Mesodermal cell (in vitro differentiated cells): ENCODE data around the gene ZNF117.
"Not testable (repeated sequence)": the region's sequence is repeated elsewhere in the genome, so short reads cannot be mapped to it uniquely, and the experiment has no call there.

Experiments used
- H3K27ac ChIP-seq: 2 replicates; pipeline ENCODE4 v1.7.0; 2013; ENCODE audit warnings: mild to moderate bottlenecking, low read depth, low read length, moderate library complexity; ENCODE audit not compliant: severe bottlenecking
- H3K36me3 ChIP-seq: 2 replicates; pipeline ENCODE4 v1.7.1; 2013; ENCODE audit warnings: mild to moderate bottlenecking, low read length, moderate library complexity; ENCODE audit not compliant: control insufficient read depth, insufficient read depth
- H3K4me1 ChIP-seq: one replicate; pipeline ENCODE4 v1.7.1; 2013; ENCODE audit warnings: mild to moderate bottlenecking, low read length; ENCODE audit not compliant: insufficient read depth, control insufficient read depth, poor library complexity, severe bottlenecking
- H3K4me3 ChIP-seq: 2 replicates; pipeline ENCODE4 v1.7.0; 2013; ENCODE audit warnings: low read length, control low read depth, mild to moderate bottlenecking; ENCODE audit not compliant: insufficient read depth, poor library complexity, severe bottlenecking; ENCODE audit errors: extremely low read depth
- H3K9me3 ChIP-seq: 2 replicates; pipeline ENCODE4 v1.7.1; 2013; ENCODE audit warnings: mild to moderate bottlenecking, low read length, moderate library complexity; ENCODE audit not compliant: control insufficient read depth
- WGBS, 2 experiments: methylation state at CpG; one replicate each; pipeline ENCODE4 v1.1.5; 2013; ENCODE audit warnings: missing lambda C conversion rate in 2 of 2; ENCODE audit not compliant: insufficient coverage in 2 of 2; 5-methylcytosine and 5-hydroxymethylcytosine counted together

ZNF117 gene

GRCh38 chr7:65007036-65007435 lies 16.2 kb upstream of the ZNF117 start:
- H3K4me1 ChIP-seq, H3K27ac ChIP-seq, H3K9me3 ChIP-seq, H3K4me3 ChIP-seq: not testable (repeated sequence)
- 40 to 100% methylated on average over 1 of the region's 4 CpGs for WGBS, 2 experiments
- peaks cover 33% of the 10 kb centered on the region for H3K36me3 ChIP-seq

DNA sequence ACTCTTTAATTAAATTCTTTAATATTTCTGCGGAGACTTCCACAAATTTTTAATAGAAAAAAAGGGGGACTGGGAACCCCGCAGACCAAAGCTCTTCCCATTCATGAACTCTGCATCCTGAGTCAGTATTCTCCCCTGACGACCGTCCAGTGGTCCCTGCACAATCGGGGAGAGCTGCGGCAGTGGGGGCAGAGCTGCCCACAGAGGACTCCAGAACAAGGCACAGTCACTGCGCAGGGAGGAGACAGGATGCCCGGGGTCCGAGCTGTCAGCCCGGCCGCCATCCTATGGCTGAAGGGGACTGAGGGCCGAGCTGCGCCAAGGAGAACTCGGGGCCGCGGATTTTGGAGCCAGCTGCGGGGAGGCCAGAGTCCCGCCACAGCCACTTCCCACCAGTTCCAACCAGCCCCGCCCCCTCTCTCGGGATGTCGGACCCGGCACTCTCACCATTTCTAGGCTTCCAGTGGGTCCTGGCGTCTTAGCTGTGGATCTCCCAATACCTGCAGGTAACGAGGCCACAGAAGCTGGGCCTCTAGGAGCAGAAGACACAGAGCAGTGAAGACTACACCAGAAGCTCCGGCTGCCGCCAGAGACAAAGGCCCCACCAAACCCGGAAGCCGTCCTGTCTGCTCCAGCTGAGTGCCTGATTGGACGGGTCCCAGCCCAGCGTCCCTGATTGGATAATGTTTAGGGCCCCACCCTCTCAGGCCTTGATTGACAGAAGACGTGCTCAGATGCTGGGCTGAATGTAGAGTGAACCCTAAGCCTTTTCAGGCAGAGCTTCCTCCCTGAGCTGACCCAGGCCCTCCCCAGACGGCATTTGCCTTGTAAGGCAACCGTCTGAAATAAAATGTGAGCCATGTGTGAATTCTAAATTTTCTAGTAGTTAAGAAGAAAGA lies 15.5 kb upstream of the ZNF117 start, which contains the start of gene ERV3-1:
TSS of gene ERV3-1 (minus strand) at position 594 of the 899 bp plus-strand sequence. CDS start 13,661 bp downstream, outside the sequence.
- H3K4me3 ChIP-seq = peak within 1 kb of the TSS; percentile 74
- peaks cover 13% of the 10 kb centered on the region for H3K9me3 ChIP-seq
- peaks cover 6% of the 10 kb centered on the region for H3K4me1 ChIP-seq
- H3K36me3 ChIP-seq = peaks cover 40% of the 10 kb centered on the region
- peak within 1 kb of the TSS; percentile 93 for H3K27ac ChIP-seq
- 0 to 1% methylated on average over 12 to 27 of the region's 33 CpGs for WGBS, 2 experiments

DNA sequence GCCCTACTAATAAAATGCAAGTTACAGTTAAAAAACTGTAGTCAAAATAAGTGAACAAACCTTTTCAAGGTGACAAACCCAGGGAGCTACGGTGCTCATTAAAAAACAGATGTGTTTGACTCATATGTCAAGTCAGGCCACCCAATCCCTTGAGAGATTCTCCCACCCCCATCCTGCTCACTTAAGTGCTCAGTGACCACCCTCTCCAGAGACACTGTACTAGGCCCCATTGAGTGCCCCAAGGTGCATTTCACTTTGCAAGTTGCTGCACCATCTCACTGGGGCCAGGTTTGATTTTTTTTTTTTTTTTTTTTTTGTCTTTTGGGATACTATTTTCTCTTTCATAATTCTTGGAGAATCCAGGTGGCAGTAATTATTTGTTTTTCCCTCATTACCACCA lies 13.7 kb upstream of the ZNF117 start:
- Histone ChIP-seq H3K36me3 (peaks cover 55% of the 10 kb centered on the region), H3K9me3 (peaks cover 23% of the 10 kb centered on the region), H3K27ac (no peak overlapping the region), H3K4me3 (peak overlapping the region; percentile 74), H3K4me1 (peaks cover 6% of the 10 kb centered on the region)
- 100% methylated on average over 1 of the region's 1 CpG for WGBS, 2 experiments

- Histone ChIP-seq H3K36me3 (peaks cover 70% of the 10 kb centered on the region), H3K4me3 (no peak overlapping the region), H3K9me3 (peaks cover 36% of the 10 kb centered on the region), H3K27ac (no peak overlapping the region), H3K4me1 (peaks cover 6% of the 10 kb centered on the region)
- 88% methylated on average over 1 of the region's 2 CpGs; no CpG with 5 or more reads in 1 of the 2 experiments for WGBS, 2 experiments
These were observed 12.2 kb upstream of the ZNF117 start for GRCh38 chr7:65002972-65003585.

DNA sequence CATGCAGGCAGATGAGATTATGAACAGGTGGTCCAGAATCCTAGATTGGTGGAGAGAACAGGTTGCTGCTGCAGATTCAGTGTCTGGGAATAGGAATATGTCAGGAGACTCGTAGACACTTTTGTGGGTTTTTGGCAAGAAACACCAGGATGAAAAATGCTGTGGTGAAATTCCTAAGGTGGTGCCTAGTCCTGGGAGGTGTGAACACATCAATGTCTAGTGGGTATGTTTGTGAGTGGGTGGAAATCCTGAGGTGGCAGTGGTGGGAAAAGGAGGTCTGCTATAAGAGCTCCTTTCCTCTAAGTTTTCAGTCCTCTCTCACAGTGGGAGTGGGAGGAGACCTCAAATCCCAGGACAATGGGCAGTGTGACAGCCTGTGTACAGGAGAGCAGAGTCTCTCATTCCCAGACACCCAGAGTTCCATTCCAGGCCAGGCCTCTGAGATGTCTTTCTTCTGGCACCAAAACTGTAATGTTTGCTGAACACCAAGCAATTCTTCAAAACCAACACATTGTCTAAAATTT lies 10.5 kb upstream of the ZNF117 start:
- Histone ChIP-seq H3K9me3 (peaks cover 52% of the 10 kb centered on the region), H3K27ac (no peak overlapping the region), H3K36me3 (peaks cover 87% of the 10 kb centered on the region), H3K4me3 (no peak overlapping the region), H3K4me1 (peaks cover 6% of the 10 kb centered on the region)
- WGBS, 2 experiments = 0% methylated on average over 1 of the region's 1 CpG

DNA sequence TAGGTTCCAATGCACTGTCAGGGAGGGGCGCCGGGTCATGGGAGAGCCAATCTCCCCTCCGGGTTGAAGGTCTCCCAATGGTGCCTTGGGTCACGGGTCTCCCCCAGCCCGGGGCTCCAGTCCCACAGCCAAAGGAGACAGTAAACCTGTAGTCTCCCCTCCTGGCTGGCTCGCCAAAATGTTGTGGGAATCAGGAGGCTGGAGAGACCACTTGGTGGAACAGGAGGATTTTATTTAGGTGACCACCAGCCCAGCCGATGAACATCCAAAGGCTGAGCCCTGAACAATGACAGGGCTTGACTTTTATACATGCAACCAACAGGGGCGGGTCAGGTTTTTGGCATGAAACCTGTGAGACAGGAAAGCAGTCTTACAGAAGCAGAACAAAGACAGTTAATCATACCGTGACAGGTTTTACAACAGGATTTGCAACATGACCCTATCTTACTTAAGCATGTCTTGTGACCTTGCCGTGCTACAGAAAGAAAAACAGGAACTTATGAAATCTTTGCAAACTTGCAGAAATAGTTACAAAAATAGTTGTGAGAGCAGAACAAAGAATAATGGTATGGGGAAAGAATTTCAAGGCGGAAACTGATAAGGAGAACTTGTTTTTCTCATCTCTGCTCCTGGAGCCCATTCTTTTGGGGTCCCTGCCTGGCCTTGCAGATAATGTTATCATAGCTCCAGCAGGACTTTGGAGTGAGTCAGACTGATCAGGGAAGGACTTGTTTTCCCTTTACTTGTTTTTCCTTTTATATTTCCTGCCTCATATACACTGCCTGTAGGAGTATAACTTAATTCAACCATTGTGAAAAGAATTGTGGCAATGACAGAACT lies 8.5 kb upstream of the ZNF117 start:
- Histone ChIP-seq H3K36me3 (peaks cover 94% of the 10 kb centered on the region), H3K27ac (peak overlapping the region; percentile 75), H3K9me3 (peaks cover 71% of the 10 kb centered on the region), H3K4me3 (no peak overlapping the region), H3K4me1 (no peaks in the 10 kb centered on the region)
- 79 to 81% methylated on average over 10 to 11 of the region's 11 CpGs for WGBS, 2 experiments

GRCh38 chr7:64998865-64999164 lies 8.0 kb upstream of the ZNF117 start:
- Histone ChIP-seq H3K9me3 (peaks cover 76% of the 10 kb centered on the region), H3K4me1 (no peaks in the 10 kb centered on the region), H3K27ac (peak overlapping the region; percentile 64), H3K4me3 (no peak overlapping the region), H3K36me3 (peaks cover 95% of the 10 kb centered on the region)
- 83 to 93% methylated on average over 7 of the region's 7 CpGs for WGBS, 2 experiments

DNA sequence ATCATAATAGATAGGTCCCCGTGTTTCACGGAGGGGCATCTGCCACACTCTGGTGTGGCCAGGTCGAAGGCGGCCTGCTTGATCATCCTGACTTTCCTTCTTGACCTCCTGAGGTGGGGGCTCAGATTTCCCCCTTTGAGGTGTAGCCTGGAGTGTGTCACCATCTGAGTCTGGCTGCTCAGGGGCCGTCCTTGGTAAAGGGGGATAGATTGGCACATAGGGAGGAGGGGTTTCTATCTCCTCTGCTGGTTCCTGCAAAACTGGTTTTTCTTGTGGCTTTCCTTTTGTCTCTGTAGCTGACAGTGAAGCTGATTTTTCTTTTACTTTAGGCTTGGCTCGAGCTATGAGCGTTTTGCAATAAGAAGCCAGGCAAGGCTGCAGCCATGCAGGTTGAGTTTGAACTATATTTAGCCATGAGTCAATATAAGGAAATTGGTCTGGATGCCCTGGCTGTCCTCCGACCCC lies 7.1 kb upstream of the ZNF117 start:
- peaks cover 97% of the 10 kb centered on the region for H3K36me3 ChIP-seq
- no peak overlapping the region for H3K4me3 ChIP-seq
- 68 to 91% methylated on average over 5 to 6 of the region's 8 CpGs for WGBS, 2 experiments
- H3K4me1 ChIP-seq = no peaks in the 10 kb centered on the region
- H3K27ac ChIP-seq = no peak overlapping the region
- peaks cover 82% of the 10 kb centered on the region for H3K9me3 ChIP-seq

GRCh38 chr7:64997164-64997908 lies 6.5 kb upstream of the ZNF117 start:
- Histone ChIP-seq H3K4me1 (no peaks in the 10 kb centered on the region), H3K36me3 (peaks cover 97% of the 10 kb centered on the region), H3K4me3 (no peak overlapping the region), H3K27ac (no peak overlapping the region), H3K9me3 (peaks cover 81% of the 10 kb centered on the region)
- 95 to 96% methylated on average over 10 of the region's 12 CpGs for WGBS, 2 experiments

DNA sequence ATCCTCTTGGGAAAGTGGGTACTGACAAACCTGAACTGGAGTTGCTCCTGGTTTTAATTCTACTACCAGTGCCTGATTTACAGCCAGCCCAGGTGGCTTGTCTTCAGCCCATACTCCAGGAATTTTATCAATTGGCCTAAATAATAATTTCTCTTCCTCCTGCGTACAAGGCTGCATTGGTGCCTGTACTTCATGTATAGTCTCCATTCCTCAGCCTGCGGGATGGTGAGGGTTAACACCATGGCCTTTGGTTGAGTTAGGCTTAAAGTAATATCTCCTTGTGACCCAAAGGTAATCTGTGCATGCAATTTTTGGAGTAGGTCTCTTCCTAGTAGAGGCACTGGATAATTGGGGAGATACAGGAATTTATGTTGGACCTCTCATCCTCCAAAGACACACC lies 5.5 kb upstream of the ZNF117 start:
- Histone ChIP-seq H3K9me3 (peaks cover 86% of the 10 kb centered on the region), H3K4me1 (no peaks in the 10 kb centered on the region), H3K4me3 (no peak overlapping the region), H3K36me3 (peaks cover 97% of the 10 kb centered on the region), H3K27ac (no peak overlapping the region)
- WGBS, 2 experiments = 100% methylated on average over 1 of the region's 2 CpGs; no CpG with 5 or more reads in 1 of the 2 experiments
